ENCODE measurements around the gene KLHDC10.
"Not testable (repeated sequence)": the region's sequence is repeated elsewhere in the genome, so short reads cannot be mapped to it uniquely, and the experiment has no call there.

Gene KLHDC10

GRCh38 chr7:130079846-130080394 is 9.6 kb downstream of the KLHDC10 start:
- DNase-seq (ENCODE audit: low read depth), result no peak

DNA sequence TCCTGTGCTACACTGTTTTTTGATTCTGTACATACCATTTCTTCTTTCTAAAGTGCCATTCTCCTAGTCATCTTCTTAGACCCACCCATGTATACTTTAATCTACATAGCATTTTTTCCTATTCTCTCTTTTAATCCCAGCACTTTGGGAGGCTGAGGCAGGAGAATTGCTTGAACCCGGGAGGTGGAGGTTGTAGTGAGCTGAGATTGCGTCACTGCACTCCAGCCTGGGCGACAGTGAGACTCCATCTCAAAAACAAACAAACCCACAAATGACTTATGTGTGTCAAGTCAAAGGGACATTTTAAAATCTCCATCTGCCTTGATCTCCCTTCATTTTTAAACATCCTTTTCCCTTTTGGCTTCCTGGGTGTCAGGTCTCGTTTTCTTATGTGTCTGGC is 13.2 kb downstream of the KLHDC10 start:
- DNase-seq (ENCODE audit: low read depth), result not testable (repeated sequence)

DNA sequence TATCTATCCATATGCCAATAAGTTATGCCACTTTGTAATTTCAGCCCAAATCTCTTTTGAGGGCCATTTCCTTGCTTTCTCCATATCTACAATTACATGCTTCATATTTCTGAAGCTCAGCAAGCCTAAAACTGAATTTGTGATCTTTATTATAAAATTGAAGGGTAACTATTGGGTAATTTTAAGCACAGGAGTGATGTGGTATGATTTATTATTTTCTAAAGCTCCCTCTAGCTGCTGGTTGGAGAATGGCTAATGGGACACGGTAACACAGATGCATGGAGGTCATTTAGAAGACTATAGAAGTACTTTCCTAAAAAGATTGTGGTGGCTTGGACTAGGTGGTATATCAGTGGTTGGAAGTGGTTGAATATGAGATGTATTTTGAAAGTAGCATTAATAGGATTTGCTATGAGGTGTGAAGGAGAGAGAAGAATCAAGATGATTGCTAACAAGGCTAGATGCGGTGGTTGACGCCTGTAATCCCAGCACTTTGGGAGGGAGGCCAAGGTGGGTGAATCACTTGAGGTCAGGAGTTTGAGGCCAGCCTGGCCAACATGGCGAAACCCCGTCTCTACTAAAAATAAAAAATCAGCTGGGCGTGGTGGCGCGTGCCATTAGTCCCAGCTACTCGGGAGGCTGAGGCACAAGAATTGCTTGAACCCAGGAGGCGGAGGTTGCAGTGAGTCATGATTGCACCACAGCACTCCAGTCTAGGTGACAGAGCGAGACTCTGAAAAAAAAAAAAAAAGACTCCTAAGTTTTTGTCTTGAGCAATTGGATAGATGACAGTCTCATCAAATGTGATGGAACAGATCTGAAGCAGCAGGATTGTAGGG is 13.9 kb downstream of the KLHDC10 start:
- no peak for DNase-seq (ENCODE audit: low read depth)

- DNase-seq (ENCODE audit: low read depth), result not testable (repeated sequence)
These were observed 14.9 kb downstream of the KLHDC10 start for GRCh38 chr7:130085235-130085634.

DNA sequence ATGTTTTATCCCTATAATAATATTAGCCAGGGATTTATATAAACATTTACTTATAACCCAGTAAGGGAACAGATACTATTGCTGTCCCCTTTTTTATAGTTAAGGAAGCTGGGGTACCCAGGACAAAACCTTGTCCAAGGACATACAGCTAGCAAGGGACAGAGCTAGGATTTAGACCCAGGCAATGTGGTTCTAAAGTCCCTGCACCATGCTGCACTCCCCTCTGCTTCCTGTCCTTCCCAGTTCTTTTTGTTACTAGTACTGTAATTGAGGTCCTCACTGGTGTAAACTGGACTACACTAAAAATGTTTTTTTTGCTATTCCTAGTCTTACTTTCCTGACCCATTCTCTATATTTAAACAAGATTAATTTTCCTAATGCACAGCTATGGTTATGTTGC is 16.6 kb downstream of the KLHDC10 start:
- DNase-seq (ENCODE audit: low read depth), result no peak

- DNase-seq (ENCODE audit: low read depth), result no peak
These were observed 17.0 kb downstream of the KLHDC10 start for GRCh38 chr7:130087364-130087763.

DNA sequence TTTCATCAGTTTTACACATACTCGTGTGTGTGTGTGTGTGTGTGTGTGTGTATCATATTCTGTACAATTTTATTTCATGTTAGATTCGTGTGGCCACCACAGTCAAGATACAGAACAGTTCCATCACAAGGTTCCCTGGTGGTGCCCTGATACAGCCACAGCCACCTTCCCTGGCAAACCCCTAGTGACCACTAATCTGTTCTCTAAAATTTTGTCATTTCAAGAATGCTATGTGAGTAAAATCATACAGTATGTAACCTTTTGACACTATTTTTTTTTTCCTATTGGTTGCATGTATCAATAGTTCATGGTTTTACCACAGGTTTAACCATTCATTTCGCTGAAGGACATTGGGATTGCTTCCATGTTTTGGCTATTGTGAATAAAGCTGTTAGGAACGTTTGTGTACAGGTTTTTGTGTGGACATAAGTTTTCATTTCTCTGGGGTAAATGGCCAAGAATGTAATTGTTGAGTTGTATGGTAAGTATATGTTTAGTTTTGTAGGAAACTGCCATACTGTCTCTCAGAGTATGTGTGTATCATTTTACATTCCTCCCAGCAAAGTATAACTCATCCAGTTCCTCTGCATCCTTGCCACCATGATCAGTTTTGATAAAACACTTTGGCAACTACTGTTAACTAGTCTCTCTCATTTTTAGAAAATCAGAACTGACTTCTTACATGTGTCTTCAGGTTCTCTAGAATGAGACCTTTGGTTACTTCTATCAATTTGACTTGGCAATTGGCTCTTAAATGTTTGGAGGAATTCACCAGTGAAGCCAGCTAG is 20.6 kb downstream of the KLHDC10 start:
- DNase-seq (ENCODE audit: low read depth), result no peak

GRCh38 chr7:130091999-130092398 is 21.7 kb downstream of the KLHDC10 start:
- no peak for DNase-seq (ENCODE audit: low read depth)

DNA sequence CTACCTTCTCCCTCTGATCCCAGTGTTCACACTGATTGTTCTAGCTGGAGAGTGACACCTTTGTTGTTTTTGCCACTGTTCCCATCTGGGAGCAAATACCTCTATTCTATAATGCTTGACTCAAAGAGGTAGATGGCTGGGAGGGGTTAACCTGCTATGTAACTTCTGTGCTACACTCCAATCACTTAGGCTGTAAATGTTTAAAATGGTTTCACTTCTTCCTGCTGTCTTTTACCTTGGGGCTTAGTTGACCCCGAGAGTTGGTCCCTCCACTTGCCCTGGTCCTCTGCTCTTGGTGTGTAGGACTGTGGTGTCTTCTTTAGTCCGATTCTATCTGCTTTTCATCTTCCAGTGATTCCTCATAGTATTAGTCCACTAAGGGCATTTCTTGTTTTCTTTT is 22.3 kb downstream of the KLHDC10 start:
- no peak for DNase-seq (ENCODE audit: low read depth)

DNA sequence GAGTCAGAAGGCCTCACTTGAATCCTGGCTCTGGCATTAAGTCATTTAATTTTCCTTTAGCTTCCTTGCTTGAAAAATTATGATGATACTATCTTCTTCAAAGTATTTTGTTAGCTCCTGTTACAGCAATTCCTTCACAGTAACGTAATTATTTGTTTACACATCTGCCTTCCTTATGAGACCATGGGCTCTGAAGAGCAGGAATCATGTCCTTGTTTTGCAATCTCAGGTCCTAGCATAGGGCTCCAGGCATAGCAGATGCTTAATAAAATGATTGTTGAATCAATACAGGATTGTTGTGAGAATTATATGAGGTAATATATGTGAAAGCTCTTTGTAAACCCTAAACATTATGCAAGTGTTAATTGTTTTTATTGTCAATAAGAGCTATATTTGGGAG is 25.5 kb downstream of the KLHDC10 start:
- no peak for DNase-seq (ENCODE audit: low read depth)

GRCh38 chr7:130096243-130096827 is 26.0 kb downstream of the KLHDC10 start:
- DNase-seq (ENCODE audit: low read depth), result no peak

GRCh38 chr7:130099331-130099730 is 29.0 kb downstream of the KLHDC10 start:
- DNase-seq (ENCODE audit: low read depth), result no peak

GRCh38 chr7:130102588-130102987 is 32.3 kb downstream of the KLHDC10 start:
- DNase-seq (ENCODE audit: low read depth), result no peak

DNA sequence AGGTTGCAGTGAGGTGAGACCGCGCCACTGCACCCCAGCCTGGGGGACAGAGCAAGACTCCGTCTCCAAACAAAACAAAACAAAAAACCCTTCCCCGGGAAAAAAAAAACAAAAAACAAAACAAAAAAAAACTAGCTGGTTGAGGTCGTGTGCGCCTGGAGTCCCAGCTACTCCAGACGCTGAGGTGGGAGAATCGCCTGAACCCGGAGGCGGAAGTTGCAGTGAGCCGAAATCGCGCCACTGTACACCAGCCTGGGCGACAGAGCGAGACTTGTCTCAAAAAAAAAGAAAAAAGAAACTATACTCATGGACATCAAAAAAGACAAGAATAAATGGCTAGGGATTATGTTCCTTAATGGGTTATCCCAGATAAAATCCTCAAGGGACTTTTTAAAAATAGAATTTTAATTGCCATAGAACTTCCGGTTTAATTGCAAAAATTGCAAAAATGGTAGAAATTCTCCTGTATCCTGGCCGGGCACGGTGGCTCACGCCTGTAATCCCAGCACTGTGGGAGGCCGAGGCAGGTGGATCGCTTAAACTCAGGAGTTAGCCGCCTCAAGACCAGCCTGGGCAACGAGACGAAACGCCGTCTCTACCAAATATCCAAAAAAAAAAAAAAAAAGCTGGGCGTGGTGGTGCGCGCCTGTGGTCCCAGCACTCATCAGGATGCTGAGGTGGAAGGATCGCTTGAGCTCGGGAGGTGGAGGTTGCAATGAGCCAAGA is 37.8 kb downstream of the KLHDC10 start:
- no peak for DNase-seq (ENCODE audit: low read depth)

DNA sequence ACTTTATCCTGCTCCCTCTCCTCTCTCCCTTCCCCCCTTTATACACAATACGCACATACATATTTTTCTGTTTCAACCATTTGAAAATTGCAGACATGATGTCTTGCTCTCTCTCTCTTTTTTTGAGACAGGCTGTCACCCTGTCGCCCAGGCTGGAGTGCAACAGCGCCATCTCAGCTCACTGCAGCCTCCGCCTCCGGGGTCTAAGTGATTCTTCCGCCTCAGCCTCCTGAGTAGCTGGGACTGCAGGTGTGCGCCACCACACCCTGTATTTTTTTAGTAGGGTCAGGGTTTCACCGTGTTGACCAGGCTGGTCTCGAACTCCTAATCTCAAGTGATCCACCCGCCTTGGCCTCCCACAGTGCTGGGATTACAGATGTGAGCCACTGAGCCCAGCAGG is 38.5 kb downstream of the KLHDC10 start:
- DNase-seq (ENCODE audit: low read depth), result no peak

DNA sequence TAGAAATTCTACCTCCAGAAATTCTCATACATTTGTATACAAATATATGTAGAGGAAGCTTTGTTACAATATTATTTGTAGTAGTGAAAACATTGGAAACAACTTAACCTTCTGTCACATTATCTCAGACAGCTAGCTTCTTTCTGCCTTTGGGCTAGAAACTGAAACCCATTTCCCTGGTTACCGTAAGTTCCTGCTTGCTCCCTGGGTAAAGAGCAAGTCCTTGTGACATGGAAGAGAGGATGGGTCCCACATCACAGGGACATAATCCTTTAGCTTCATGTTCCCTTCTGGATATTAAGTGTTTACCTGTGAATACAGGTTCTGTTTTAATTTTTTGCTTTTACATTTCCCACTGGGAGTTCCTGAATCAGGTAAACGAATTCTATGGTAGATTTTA is 41.8 kb downstream of the KLHDC10 start:
- DNase-seq (ENCODE audit: low read depth), result no peak

- no peak for DNase-seq (ENCODE audit: low read depth)
These were observed 42.5 kb downstream of the KLHDC10 start for GRCh38 chr7:130112662-130113425.

DNA sequence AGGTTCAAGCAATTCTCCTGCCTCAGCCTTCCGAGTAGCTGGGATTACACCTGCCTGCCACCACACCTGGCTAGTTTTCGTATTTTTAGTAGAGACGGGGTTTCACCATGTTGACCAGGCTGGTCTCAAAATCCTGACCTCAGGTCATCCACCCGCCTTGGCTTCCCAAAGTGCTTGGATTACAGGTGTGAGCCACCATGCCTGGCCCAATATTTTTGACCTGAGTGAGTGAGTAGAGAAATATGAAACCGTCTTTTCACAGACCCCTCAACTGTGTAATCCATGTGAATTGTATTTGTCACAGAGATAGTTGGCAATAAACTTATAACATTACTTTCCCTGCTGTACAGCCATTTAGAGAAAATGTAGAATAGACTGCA is 43.1 kb downstream of the KLHDC10 start:
- not testable (repeated sequence) for DNase-seq (ENCODE audit: low read depth)

GRCh38 chr7:130113887-130114286 is 43.6 kb downstream of the KLHDC10 start:
- no peak for DNase-seq (ENCODE audit: low read depth)

DNA sequence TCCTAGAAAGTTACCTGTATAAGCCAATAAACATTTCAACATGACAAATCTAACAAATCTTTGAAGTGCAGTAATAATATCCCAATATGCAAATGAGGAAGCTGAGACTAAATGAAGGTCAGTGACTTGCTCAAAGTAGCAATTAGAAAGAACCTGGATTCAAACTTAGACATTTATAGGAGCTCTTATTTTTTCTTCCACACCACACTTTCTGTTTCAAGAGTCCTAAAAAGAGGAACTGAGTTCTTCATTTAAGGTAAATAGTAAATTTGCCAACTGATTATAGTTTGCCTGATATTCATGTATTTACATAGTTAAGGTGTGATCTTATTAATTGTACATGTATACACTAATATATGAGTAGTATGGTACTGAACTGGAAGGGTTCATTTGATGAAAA is 44.0 kb downstream of the KLHDC10 start:
- DNase-seq (ENCODE audit: low read depth), result no peak

DNA sequence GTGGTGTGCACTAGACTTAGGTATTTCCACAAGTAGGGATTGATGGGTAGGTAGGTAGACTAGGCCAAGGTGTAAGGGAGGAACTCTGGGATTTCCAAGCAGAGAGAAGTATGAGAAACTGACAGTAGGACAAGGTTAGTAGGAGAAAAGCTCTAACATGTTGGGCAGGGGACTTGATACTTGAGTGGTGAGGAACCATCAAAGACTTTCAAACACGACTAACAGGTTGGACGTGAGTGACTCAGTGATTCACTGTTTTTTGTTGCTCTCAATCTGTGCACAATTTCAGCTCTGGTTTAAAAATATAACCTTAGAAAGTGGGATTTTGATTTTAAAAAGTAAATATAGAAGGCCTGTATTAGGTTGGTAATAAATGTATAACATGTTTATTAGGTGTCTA is 44.4 kb downstream of the KLHDC10 start:
- DNase-seq (ENCODE audit: low read depth), result no peak

Measured in non-pigmented ciliary epithelial cell (primary cell).